Neural cell (in vitro differentiated cells): ENCODE data around the gene ATP8B4.

Experiments
- EP300 ChIP-seq: fragments of 450-650 bp; conservative IDR thresholded peaks from 2 replicates; pipeline ENCODE4 v1.6.1; 2014; ENCODE audit warnings: antibody characterized with exemption, mild to moderate bottlenecking, moderate library complexity; ENCODE audit not compliant: poor library complexity, severe bottlenecking
- EZH2 ChIP-seq: fragments of 200-600, 300-800 bp; shearing (Covaris generic), sonication (generic); IDR thresholded peaks from 2 replicates; pipeline ENCODE4 v1.6.1; 2014; ENCODE audit warnings: antibody characterized with exemption, low read length, borderline replicate concordance, mild to moderate bottlenecking; ENCODE audit not compliant: insufficient read depth, poor library complexity, severe bottlenecking
- POLR2AphosphoS5 ChIP-seq: IDR thresholded peaks from 2 replicates; pipeline ENCODE4 v1.6.1; 2012
- RAD21 ChIP-seq: fragments of 450-650 bp; conservative IDR thresholded peaks from 2 replicates; pipeline ENCODE4 v1.6.1; 2014; ENCODE audit warnings: antibody characterized with exemption, mild to moderate bottlenecking, moderate library complexity
- TAF1 ChIP-seq: IDR thresholded peaks from 2 replicates; pipeline ENCODE4 v1.6.1; 2012; ENCODE audit warnings: low read depth
- TF ChIP-seq, protein P1 (sequence below): fragments of 450-650 bp; IDR thresholded peaks from 2 replicates; pipeline ENCODE4 v1.5.1; 2014; ENCODE audit warnings: antibody characterized with exemption, mild to moderate bottlenecking, moderate library complexity; ENCODE audit not compliant: poor library complexity, severe bottlenecking
- TF ChIP-seq, protein P2 (sequence below): IDR thresholded peaks from 2 replicates; pipeline ENCODE4 v1.6.1; 2012; ENCODE audit warnings: borderline replicate concordance

DNA sequence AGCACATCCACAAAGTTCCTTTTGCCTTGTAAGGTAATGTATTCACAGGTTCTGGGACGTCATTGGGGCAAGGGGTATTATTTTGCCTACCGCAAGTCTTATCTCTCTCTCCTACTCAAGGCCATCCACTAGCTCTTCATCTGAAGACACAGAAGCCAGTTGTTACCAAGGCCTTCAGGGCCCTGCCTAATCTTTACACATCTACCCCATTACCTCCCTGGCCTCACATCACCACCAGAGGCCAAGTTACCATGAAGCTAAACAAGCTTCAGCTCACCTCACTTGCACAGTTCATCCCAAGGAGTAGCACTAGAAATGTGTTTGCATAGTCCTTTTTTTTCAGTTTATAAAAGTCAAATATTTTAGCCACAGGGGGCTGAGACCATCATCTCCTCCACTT lies 34.1 kb downstream of the ATP8B4 start:
- TF ChIP-seq, protein P1, sequence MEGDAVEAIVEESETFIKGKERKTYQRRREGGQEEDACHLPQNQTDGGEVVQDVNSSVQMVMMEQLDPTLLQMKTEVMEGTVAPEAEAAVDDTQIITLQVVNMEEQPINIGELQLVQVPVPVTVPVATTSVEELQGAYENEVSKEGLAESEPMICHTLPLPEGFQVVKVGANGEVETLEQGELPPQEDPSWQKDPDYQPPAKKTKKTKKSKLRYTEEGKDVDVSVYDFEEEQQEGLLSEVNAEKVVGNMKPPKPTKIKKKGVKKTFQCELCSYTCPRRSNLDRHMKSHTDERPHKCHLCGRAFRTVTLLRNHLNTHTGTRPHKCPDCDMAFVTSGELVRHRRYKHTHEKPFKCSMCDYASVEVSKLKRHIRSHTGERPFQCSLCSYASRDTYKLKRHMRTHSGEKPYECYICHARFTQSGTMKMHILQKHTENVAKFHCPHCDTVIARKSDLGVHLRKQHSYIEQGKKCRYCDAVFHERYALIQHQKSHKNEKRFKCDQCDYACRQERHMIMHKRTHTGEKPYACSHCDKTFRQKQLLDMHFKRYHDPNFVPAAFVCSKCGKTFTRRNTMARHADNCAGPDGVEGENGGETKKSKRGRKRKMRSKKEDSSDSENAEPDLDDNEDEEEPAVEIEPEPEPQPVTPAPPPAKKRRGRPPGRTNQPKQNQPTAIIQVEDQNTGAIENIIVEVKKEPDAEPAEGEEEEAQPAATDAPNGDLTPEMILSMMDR: no peak
- TF ChIP-seq EP300 (no peak), TAF1 (no peak), EZH2 (no peak), POLR2AphosphoS5 (no peak), RAD21 (no peak)
- TF ChIP-seq, protein P2, sequence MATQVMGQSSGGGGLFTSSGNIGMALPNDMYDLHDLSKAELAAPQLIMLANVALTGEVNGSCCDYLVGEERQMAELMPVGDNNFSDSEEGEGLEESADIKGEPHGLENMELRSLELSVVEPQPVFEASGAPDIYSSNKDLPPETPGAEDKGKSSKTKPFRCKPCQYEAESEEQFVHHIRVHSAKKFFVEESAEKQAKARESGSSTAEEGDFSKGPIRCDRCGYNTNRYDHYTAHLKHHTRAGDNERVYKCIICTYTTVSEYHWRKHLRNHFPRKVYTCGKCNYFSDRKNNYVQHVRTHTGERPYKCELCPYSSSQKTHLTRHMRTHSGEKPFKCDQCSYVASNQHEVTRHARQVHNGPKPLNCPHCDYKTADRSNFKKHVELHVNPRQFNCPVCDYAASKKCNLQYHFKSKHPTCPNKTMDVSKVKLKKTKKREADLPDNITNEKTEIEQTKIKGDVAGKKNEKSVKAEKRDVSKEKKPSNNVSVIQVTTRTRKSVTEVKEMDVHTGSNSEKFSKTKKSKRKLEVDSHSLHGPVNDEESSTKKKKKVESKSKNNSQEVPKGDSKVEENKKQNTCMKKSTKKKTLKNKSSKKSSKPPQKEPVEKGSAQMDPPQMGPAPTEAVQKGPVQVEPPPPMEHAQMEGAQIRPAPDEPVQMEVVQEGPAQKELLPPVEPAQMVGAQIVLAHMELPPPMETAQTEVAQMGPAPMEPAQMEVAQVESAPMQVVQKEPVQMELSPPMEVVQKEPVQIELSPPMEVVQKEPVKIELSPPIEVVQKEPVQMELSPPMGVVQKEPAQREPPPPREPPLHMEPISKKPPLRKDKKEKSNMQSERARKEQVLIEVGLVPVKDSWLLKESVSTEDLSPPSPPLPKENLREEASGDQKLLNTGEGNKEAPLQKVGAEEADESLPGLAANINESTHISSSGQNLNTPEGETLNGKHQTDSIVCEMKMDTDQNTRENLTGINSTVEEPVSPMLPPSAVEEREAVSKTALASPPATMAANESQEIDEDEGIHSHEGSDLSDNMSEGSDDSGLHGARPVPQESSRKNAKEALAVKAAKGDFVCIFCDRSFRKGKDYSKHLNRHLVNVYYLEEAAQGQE: no peak
